Fibroblast of lung (primary cell): ENCODE results near the gene HINFP. TPM values are rescaled to one million over a fixed set of nuclear protein-coding genes. Genes with fewer than 3 reads are reported as not detected.
"Not testable (repeated sequence)": the region's sequence is repeated elsewhere in the genome, so short reads cannot be mapped to it uniquely, and the experiment has no call there.

Source experiments
- DNase-seq, 2 donors: peaks; one replicate each; pipeline versions ENCODE4 v3.0.0 to v3.0.0-alpha.2; 2010; ENCODE audit warnings: low read depth in 2 of 2
- H2AFZ ChIP-seq: 2 replicates; pipeline ENCODE4 v1.5.1; 2012; ENCODE audit warnings: low read length, control low read depth, inconsistent platforms
- H3K27ac ChIP-seq: 2 replicates; pipeline ENCODE4 v1.5.1; 2011; ENCODE audit warnings: low read length, control low read depth; ENCODE audit not compliant: insufficient read depth
- H3K27me3 ChIP-seq: 2 replicates; pipeline ENCODE4 v1.5.1; 2011; ENCODE audit warnings: mild to moderate bottlenecking, low read length; ENCODE audit not compliant: control insufficient read depth, insufficient read depth
- H3K36me3 ChIP-seq: 2 replicates; pipeline ENCODE4 v1.5.1; 2011; ENCODE audit warnings: low read length; ENCODE audit not compliant: control insufficient read depth, insufficient read depth
- H3K4me1 ChIP-seq: 2 replicates; pipeline ENCODE4 v1.5.1; 2011; ENCODE audit warnings: low read length; ENCODE audit not compliant: control insufficient read depth, insufficient read depth; ENCODE audit errors: extremely low read depth
- H3K4me2 ChIP-seq: 2 replicates; pipeline ENCODE4 v1.5.1; 2011; ENCODE audit warnings: low read length, control low read depth; ENCODE audit not compliant: insufficient read depth; ENCODE audit errors: extremely low read depth
- H3K4me3 ChIP-seq, 4 experiments: fragments of 200-600 bp in 1 of 4; sonication (generic) in 1 of 4; replicated peaks in 1 of 4; 2 replicates each; pipeline ENCODE4 v1.5.1; 2011 to 2016; ENCODE audit warnings: low read length in 4 of 4, low read depth in 3 of 4, mild to moderate bottlenecking in 3 of 4, control low read depth in 2 of 4, inconsistent platforms in 1 of 4, mixed read lengths in 1 of 4; ENCODE audit not compliant: insufficient read depth in 1 of 4; ENCODE audit errors: control extremely low read depth in 1 of 4
- H3K79me2 ChIP-seq: 2 replicates; pipeline ENCODE4 v1.5.1; 2012; ENCODE audit warnings: mild to moderate bottlenecking, low read length, inconsistent platforms; ENCODE audit not compliant: control insufficient read depth, insufficient read depth
- H3K9ac ChIP-seq: 2 replicates; pipeline ENCODE4 v1.5.1; 2011; ENCODE audit warnings: mild to moderate bottlenecking, low read length, control low read depth; ENCODE audit not compliant: insufficient read depth
- H3K9me3 ChIP-seq: 2 replicates; pipeline ENCODE4 v1.5.1; 2012; ENCODE audit warnings: low read depth, low read length; ENCODE audit not compliant: control insufficient read depth, insufficient read depth
- H4K20me1 ChIP-seq: 2 replicates; pipeline ENCODE4 v1.5.1; 2011; ENCODE audit warnings: low read length; ENCODE audit not compliant: control insufficient read depth, insufficient read depth; ENCODE audit errors: extremely low read depth
- EZH2 ChIP-seq: IDR thresholded peaks from 2 replicates; pipeline ENCODE4 v1.5.1; 2012; ENCODE audit warnings: low read length, control low read depth, mild to moderate bottlenecking; ENCODE audit errors: missing control alignments
- polyA plus RNA-seq, 2 donors: library from polyadenylated mRNA; depleted of rRNA in 1 of 2; stranded (reverse) in 1 of 2; unstranded in 1 of 2; fragments of >200 nt; gene quantifications; 2 replicates each; pipeline ENCODE4 v1.2.1, GENCODE V29; 2011 to 2012; ENCODE audit warnings: missing spikeins in 1 of 2
- total RNA-seq: library from RNA; depleted of rRNA; stranded (reverse); fragments of >200 nt; gene quantifications from 2 replicates; pipeline ENCODE4 v1.2.1, GENCODE V29; 2014
- TF ChIP-seq, protein P1 (sequence below), 2 donors: IDR thresholded peaks in 1 of 2; conservative IDR thresholded peaks in 1 of 2; 1 replicate in 1 of 2; 2 replicates in 1 of 2; pipeline ENCODE4 v1.5.1; 2011 to 2012; ENCODE audit warnings: low read length in 2 of 2, control low read depth in 1 of 2, inconsistent platforms in 1 of 2, low read depth in 1 of 2, mild to moderate bottlenecking in 1 of 2

Gene HINFP
- total and polyA plus RNA-seq, 2 donors (not counting 1 experiment from before 2014, with no cell fraction given), result 13.1 to 13.5 TPM

DNA sequence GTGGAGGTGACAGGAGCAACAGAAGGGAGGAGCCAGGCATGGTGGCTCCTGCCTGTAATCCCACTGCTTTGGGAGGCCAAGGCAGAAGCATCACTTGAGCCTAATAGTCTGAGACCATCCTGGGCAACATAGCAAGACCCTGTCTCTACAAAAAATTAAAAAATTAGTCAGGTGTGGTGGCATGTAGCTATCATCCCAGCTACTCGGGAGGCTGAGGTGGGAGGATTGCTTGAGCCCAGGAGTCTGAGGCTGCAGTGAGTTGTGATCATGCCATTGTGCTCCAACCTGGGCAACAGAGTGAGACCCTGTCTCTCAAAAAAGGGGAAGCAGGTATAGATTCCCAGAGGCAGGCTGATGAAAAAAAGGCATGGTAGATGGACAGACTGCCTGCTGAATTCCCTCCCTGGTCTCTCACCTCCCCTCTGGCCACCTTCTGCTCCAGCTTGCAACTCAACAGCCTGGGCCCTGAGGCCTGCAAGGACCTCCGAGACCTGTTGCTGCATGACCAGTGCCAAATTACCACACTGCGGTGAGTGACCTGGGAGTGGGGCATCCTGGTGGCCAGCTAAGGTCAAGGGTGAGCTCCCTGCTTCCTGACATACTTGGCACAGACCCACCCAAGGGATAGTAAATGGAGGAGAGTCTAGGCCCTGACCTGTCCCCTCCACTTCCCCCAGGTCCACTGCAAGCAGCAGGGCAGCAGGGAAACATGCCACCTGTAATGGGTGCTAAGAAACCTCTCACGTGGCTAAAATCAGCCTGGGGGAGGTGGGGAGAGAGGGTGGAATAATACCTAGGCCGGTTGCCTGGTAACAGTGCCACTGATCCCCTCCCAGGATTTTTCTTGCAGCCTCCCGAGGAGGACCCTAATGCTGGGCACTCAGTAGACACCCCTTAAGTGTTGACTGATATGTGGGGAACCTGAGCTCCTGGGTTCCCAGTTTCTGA is 59.6 kb downstream of the HINFP start:
- no peak for TF ChIP-seq EZH2
- TF ChIP-seq, protein P1, sequence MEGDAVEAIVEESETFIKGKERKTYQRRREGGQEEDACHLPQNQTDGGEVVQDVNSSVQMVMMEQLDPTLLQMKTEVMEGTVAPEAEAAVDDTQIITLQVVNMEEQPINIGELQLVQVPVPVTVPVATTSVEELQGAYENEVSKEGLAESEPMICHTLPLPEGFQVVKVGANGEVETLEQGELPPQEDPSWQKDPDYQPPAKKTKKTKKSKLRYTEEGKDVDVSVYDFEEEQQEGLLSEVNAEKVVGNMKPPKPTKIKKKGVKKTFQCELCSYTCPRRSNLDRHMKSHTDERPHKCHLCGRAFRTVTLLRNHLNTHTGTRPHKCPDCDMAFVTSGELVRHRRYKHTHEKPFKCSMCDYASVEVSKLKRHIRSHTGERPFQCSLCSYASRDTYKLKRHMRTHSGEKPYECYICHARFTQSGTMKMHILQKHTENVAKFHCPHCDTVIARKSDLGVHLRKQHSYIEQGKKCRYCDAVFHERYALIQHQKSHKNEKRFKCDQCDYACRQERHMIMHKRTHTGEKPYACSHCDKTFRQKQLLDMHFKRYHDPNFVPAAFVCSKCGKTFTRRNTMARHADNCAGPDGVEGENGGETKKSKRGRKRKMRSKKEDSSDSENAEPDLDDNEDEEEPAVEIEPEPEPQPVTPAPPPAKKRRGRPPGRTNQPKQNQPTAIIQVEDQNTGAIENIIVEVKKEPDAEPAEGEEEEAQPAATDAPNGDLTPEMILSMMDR (conservative IDR thresholded peaks at IDR 0.05 in 1 of 2, IDR thresholded peaks at IDR 0.05 in 1 of 2; ENCODE audit: low read depth in 1 of 2, low read length in 2 of 2), result no peak

DNA sequence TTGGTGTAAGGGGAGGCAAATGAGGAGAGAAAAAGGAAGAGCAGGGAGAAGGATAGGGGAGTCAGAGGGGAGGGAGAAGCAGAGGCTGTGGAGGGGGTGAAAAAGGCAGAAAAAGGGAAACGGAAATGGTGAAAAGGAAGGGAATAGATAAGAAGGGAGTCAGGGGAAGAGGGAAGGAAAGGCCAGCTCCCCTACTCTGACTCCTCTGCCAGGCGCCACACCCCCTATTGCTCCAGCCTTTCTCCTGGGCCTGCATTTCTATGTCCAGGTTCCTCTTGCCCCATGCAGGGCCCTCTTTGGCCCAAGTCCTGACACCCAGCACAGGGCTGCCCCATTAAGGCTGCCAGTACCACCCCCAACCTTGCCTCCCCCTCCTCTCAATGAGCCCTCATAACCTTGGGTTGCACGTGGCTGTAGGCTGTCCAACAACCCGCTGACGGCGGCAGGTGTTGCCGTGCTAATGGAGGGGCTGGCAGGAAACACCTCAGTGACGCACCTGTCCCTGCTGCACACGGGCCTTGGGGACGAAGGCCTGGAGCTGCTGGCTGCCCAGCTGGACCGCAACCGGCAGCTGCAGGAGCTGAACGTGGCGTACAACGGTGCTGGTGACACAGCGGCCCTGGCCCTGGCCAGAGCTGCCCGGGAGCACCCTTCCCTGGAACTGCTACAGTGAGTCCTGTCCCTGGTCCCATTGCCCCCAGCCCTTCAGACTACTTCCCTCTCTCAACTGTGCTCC is 60.5 kb downstream of the HINFP start:
- no peak overlapping the region for H3K27ac ChIP-seq
- no peaks in the 10 kb centered on the region for H3K9me3 ChIP-seq
- H3K4me3 ChIP-seq, result no peak overlapping the region
- H4K20me1 ChIP-seq, result no peaks in the 10 kb centered on the region
- H3K36me3 ChIP-seq, result peaks cover 2% of the 10 kb centered on the region
- no peak for DNase-seq
- TF ChIP-seq, protein P1 (conservative IDR thresholded peaks at IDR 0.05 in 1 of 2, IDR thresholded peaks at IDR 0.05 in 1 of 2; ENCODE audit: low read depth in 1 of 2, low read length in 2 of 2), result no peak
- no peak for TF ChIP-seq EZH2
- H3K27me3 ChIP-seq, result peaks cover 5% of the 10 kb centered on the region
- H3K79me2 ChIP-seq, result no peaks in the 10 kb centered on the region
- no peak overlapping the region for H2AFZ ChIP-seq
- H3K4me1 ChIP-seq, result no peaks in the 10 kb centered on the region
- no peak overlapping the region for H3K9ac ChIP-seq
- H3K4me2 ChIP-seq, result no peak overlapping the region

More for the DNA sequence above, 59.6 kb downstream of the HINFP start:
- Histone ChIP-seq H3K36me3 (peaks cover 2% of the 10 kb centered on the region), H3K4me1 (no peaks in the 10 kb centered on the region), H4K20me1 (no peaks in the 10 kb centered on the region), H3K9me3 (no peaks in the 10 kb centered on the region), H2AFZ (no peak overlapping the region), H3K4me3 (no peak overlapping the region), H3K79me2 (no peaks in the 10 kb centered on the region), H3K9ac (no peak overlapping the region), H3K4me2 (no peak overlapping the region), H3K27ac (no peak overlapping the region), H3K27me3 (no peaks in the 10 kb centered on the region)
- no peak for DNase-seq

DNA sequence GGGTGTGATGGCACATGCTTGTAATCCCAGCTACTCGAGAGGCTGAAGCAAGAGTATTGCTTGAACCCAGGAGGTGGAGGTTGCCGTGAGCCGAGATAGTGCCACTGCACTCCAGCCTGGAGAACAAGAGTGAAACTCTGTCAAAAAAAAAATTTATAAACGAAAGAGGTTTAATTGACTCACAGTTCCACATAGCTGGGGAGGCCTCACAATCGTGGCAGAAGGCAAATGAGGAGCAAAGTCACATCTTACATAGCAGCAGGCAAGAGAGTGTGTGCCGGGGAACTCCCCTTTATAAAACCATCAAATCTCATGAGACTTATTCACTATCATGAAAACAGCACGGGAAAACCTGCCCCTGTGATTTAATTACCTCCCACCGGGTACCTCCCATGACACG is 63.0 kb downstream of the HINFP start:
- not testable (repeated sequence) for H3K79me2 ChIP-seq, H3K36me3 ChIP-seq, H3K9me3 ChIP-seq, H4K20me1 ChIP-seq, H3K4me3 ChIP-seq, H3K4me1 ChIP-seq, H3K9ac ChIP-seq, H3K27ac ChIP-seq, H3K4me2 ChIP-seq, DNase-seq, H2AFZ ChIP-seq
- peaks cover 15% of the 10 kb centered on the region for H3K27me3 ChIP-seq

Other genes with a start within 250 kb of the HINFP start
- not detected in 2 replicates for gene CXCR5, start 237.7 kb upstream of the HINFP start, total RNA-seq
- gene CXCR5, start 237.7 kb upstream of the HINFP start, polyA plus RNA-seq, result not detected in 2 replicates
- gene BCL9L, start 195.7 kb upstream of the HINFP start, total RNA-seq, result 11.0 and 23.1 TPM in 2 replicates
- gene BCL9L, start 195.7 kb upstream of the HINFP start, polyA plus RNA-seq, result 7.0 and 11.5 TPM in 2 replicates
- not detected in 2 replicates for gene UPK2, start 165.3 kb upstream of the HINFP start, total RNA-seq
- gene UPK2, start 165.3 kb upstream of the HINFP start, polyA plus RNA-seq, result not detected in 2 replicates
- not detected in 2 replicates for gene FOXR1, start 149.8 kb upstream of the HINFP start, total RNA-seq
- not detected in 2 replicates for gene FOXR1, start 149.8 kb upstream of the HINFP start, polyA plus RNA-seq
- 15.2 and 21.5 TPM in 2 replicates for gene CENATAC, start 123.4 kb upstream of the HINFP start, total RNA-seq
- gene CENATAC, start 123.4 kb upstream of the HINFP start, polyA plus RNA-seq, result 10.1 and 11.0 TPM in 2 replicates
- gene RPS25, start 103.2 kb upstream of the HINFP start, total RNA-seq, result 525 and 1,335 TPM in 2 replicates
- gene RPS25, start 103.2 kb upstream of the HINFP start, polyA plus RNA-seq, result 2,775 and 2,854 TPM in 2 replicates
- 60.6 and 74.7 TPM in 2 replicates for gene TRAPPC4, start 102.8 kb upstream of the HINFP start, total RNA-seq
- 109 and 207 TPM in 2 replicates for gene TRAPPC4, start 102.8 kb upstream of the HINFP start, polyA plus RNA-seq
- gene SLC37A4, start 90.7 kb upstream of the HINFP start, total RNA-seq, result 10.0 and 10.1 TPM in 2 replicates
- 12.6 and 14.4 TPM in 2 replicates for gene SLC37A4, start 90.7 kb upstream of the HINFP start, polyA plus RNA-seq
- gene HYOU1, start 64.4 kb upstream of the HINFP start, total RNA-seq, result 73.7 and 77.3 TPM in 2 replicates
- gene HYOU1, start 64.4 kb upstream of the HINFP start, polyA plus RNA-seq, result 85.6 and 116 TPM in 2 replicates
- gene VPS11, start 53.8 kb upstream of the HINFP start, total RNA-seq, result 26.7 and 34.3 TPM in 2 replicates
- 9.1 and 13.7 TPM in 2 replicates for gene VPS11, start 53.8 kb upstream of the HINFP start, polyA plus RNA-seq
- gene HMBS, start 36.7 kb upstream of the HINFP start, total RNA-seq, result 6.9 and 9.4 TPM in 2 replicates
- gene HMBS, start 36.7 kb upstream of the HINFP start, polyA plus RNA-seq, result 23.8 and 36.6 TPM in 2 replicates
- gene DPAGT1, start 19.7 kb upstream of the HINFP start, total RNA-seq, result 14.5 and 14.6 TPM in 2 replicates
- 44.9 and 53.0 TPM in 2 replicates for gene DPAGT1, start 19.7 kb upstream of the HINFP start, polyA plus RNA-seq
- 1.8 and 3.0 TPM in 2 replicates for gene C2CD2L, start 14.2 kb upstream of the HINFP start, total RNA-seq
- gene C2CD2L, start 14.2 kb upstream of the HINFP start, polyA plus RNA-seq, result 3.0 and 4.2 TPM in 2 replicates
- under 0.01 and 0.17 TPM in 2 replicates for gene ABCG4, start 27.5 kb downstream of the HINFP start, total RNA-seq
- gene ABCG4, start 27.5 kb downstream of the HINFP start, polyA plus RNA-seq, result 0.05 and 0.12 TPM in 2 replicates
- gene NLRX1, start 47.1 kb downstream of the HINFP start, total RNA-seq, result 12.8 and 21.3 TPM in 2 replicates
- gene NLRX1, start 47.1 kb downstream of the HINFP start, polyA plus RNA-seq, result 5.7 and 6.6 TPM in 2 replicates
- gene NHERF4, start 63.9 kb downstream of the HINFP start, total RNA-seq, result not detected in 2 replicates
- gene NHERF4, start 63.9 kb downstream of the HINFP start, polyA plus RNA-seq, result not detected in 2 replicates
- gene CBL, start 84.8 kb downstream of the HINFP start, total RNA-seq, result 6.4 and 12.4 TPM in 2 replicates
- 11.1 and 17.6 TPM in 2 replicates for gene CBL, start 84.8 kb downstream of the HINFP start, polyA plus RNA-seq
- 3.9 and 4.8 TPM in 2 replicates for gene MCAM, start 195.6 kb downstream of the HINFP start, total RNA-seq
- gene MCAM, start 195.6 kb downstream of the HINFP start, polyA plus RNA-seq, result 8.1 and 26.3 TPM in 2 replicates
- gene RNF26, start 212.9 kb downstream of the HINFP start, total RNA-seq, result 4.1 and 7.1 TPM in 2 replicates
- gene RNF26, start 212.9 kb downstream of the HINFP start, polyA plus RNA-seq, result 22.9 and 38.0 TPM in 2 replicates
- gene C1QTNF5, start 219.3 kb downstream of the HINFP start, total RNA-seq, result 32.0 and 34.4 TPM in 2 replicates
- 13.4 and 13.6 TPM in 2 replicates for gene C1QTNF5, start 219.3 kb downstream of the HINFP start, polyA plus RNA-seq
- gene MFRP, start 225.1 kb downstream of the HINFP start, total RNA-seq, result not detected in 2 replicates
- gene MFRP, start 225.1 kb downstream of the HINFP start, polyA plus RNA-seq, result not detected in 2 replicates